IPS-15b (cell line): Measurements from ENCODE around the gene ZNF354C.

Experiments used
- H3K27me3 ChIP-seq: one replicate; pipeline ENCODE4 v1.6.1; 2013; ENCODE audit warnings: low read length; ENCODE audit not compliant: control insufficient read depth, insufficient read depth
- H3K36me3 ChIP-seq: one replicate; pipeline ENCODE4 v1.6.1; 2013; ENCODE audit warnings: low read length; ENCODE audit not compliant: control insufficient read depth, insufficient read depth
- H3K4me1 ChIP-seq: one replicate; pipeline ENCODE4 v1.6.1; 2013; ENCODE audit warnings: mild to moderate bottlenecking, low read length; ENCODE audit not compliant: control insufficient read depth, insufficient read depth
- H3K4me3 ChIP-seq: one replicate; pipeline ENCODE4 v1.5.1; 2013; ENCODE audit warnings: low read depth, low read length
- H3K9ac ChIP-seq: one replicate; pipeline ENCODE4 v1.6.1; 2013; ENCODE audit warnings: low read depth, mild to moderate bottlenecking, low read length
- H3K9me3 ChIP-seq: one replicate; pipeline ENCODE4 v1.6.1; 2013; ENCODE audit warnings: mild to moderate bottlenecking, low read length; ENCODE audit not compliant: control insufficient read depth, insufficient read depth

ZNF354C gene

GRCh38 chr5:179060116-179061008, at the start of gene ZNF354C:
Gene ZNF354C, plus strand, starts transcription at chr5:179060373. Its CDS starts 1,696 bp downstream, at chr5:179062069.
- no peaks in the 10 kb centered on the region for H3K27me3 ChIP-seq
- peak within 1 kb of the TSS; percentile 41 for H3K4me3 ChIP-seq
- no peaks in the 10 kb centered on the region for H3K36me3 ChIP-seq
- peaks cover 26% of the 10 kb centered on the region for H3K9me3 ChIP-seq
- H3K4me1 ChIP-seq = no peaks in the 10 kb centered on the region
- no peak within 1 kb of the TSS for H3K9ac ChIP-seq

DNA sequence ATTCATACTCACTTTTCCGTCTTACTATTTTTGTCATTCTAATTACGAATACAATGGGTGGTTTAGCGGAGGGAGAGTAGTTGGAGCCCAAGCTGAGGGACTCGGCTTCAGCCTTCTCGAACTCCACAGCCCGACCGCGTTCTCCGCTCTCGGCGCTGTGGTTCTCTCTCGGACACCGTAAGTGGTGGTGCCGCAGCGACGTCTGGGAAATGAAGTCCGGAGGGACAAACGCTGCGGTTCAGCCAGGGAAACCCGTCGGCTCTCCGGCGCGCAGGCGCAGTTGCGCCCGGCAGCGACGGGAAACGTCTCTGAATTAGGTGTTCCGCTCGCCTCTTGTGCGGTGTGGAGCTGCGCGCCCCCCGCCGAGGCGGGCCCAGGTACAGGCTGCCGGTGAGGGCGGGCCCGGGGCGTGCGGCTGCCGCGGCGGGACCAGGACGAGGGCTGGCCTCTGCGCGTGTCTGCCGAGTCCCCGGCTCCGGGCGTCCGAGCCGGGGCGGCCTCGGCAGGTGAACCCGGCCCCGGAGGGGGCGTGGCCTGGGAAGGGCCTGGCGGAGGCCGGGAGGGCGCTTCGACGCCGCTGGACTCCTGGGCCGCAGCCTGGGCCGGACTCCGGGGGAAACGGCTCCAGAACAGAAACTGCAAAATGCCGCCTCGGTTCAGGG, 36.5 kb upstream of the ZNF354C start, which contains the start of gene ZNF879:
Gene ZNF879, plus strand, starts transcription at position 277 of the 662 bp plus-strand sequence. CDS start 1,201 bp downstream, outside the sequence.
- H3K36me3 ChIP-seq = peaks cover 9% of the 10 kb centered on the region
- H3K4me1 ChIP-seq = no peaks in the 10 kb centered on the region
- H3K9ac ChIP-seq = peak within 1 kb of the TSS; percentile 73
- peaks cover 10% of the 10 kb centered on the region for H3K9me3 ChIP-seq
- no peaks in the 10 kb centered on the region for H3K27me3 ChIP-seq
- peak within 1 kb of the TSS; percentile 66 for H3K4me3 ChIP-seq

DNA sequence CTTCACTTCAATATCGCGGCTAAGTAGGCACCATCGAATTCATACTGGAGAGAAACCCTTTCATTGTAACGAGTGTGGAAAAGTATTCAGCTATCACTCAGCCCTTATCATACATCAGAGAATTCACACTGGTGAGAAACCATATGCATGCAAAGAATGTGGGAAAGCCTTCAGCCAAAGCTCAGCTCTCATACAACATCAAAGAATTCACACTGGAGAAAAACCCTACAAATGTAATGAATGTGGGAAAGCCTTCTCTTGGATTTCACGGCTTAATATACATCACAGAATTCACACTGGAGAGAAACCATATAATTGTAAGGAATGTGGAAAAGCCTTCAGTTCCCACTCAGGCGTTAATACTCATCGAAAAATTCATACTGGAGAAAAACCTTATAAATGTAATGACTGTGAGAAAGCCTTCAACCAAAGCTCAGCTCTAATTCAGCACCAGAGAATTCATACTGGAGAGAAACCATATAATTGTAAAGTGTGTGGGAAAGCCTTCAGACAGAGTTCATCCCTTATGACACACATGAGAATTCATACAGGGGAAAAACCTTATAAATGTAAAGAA, 27.1 kb upstream of the ZNF354C start:
- no peaks in the 10 kb centered on the region for H3K27me3 ChIP-seq
- no peak overlapping the region for H3K9ac ChIP-seq
- H3K4me1 ChIP-seq = no peaks in the 10 kb centered on the region
- H3K36me3 ChIP-seq = peaks cover 14% of the 10 kb centered on the region
- no peak overlapping the region for H3K4me3 ChIP-seq
- H3K9me3 ChIP-seq = peaks cover 27% of the 10 kb centered on the region

DNA sequence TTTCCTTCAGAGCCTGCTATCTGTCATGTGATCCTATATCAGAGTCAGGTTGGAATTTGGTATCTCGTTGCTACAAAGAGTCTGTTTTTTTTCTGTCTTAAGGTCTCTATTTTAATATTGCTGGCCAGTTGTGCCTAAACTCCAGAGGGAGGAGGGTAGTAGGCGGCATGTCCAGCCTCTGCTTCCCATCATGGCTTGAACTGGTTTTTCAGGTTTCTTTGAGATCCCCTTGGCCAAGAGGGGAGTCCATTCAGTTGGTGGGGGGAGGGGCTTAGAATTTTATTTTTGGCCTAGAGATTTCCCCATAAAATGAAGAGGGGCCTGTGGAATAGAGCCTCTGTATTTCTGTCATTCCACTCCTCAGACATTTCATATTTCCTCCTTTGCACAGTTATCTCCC, 15.4 kb upstream of the ZNF354C start:
- Histone ChIP-seq H3K36me3 (no peaks in the 10 kb centered on the region), H3K4me1 (no peaks in the 10 kb centered on the region), H3K9ac (no peak overlapping the region), H3K9me3 (peaks cover 22% of the 10 kb centered on the region), H3K27me3 (no peaks in the 10 kb centered on the region), H3K4me3 (no peak overlapping the region)

GRCh38 chr5:179051784-179052183, 8.4 kb upstream of the ZNF354C start:
- Histone ChIP-seq H3K27me3 (no peaks in the 10 kb centered on the region), H3K9me3 (peaks cover 5% of the 10 kb centered on the region), H3K4me3 (no peak overlapping the region), H3K36me3 (no peaks in the 10 kb centered on the region), H3K9ac (no peak overlapping the region), H3K4me1 (no peaks in the 10 kb centered on the region)

DNA sequence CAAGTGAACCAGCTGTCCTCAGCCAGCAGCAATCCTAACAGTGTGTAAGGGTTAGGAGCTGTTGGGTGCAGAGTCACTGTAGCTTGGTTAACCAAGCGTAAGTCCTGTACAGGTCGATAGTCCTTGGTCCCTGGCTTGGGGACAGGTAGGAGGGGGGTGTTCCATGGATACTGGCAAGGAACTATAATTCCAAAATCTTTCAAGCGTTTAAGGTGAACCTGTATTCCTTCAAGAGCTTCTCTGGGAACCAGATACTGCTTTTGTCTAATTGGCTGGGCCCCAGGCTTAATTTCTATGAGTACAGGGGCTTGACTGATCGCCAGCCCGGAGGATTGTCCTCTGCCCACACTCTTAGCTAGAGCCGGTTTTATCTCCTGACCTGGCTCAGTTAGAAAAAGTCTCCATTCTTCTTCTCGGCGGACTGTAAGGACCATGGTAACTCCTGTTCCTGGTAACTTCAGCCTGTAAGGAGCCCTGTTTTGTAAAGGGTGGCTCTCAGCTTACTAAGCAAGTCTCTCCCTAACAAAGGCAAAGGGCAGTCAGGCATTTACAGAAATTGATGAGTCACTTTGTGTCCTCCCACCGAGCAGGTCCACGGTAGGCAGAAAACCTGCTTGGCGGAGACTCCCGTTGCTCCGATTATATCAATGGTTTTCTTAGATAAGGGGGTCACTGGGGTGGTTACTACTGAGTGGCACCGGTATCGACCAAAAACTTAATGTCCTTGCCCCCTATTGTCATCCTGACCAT, 6.0 kb upstream of the ZNF354C start:
- no peak overlapping the region for H3K9ac ChIP-seq
- no peak overlapping the region for H3K4me3 ChIP-seq
- no peaks in the 10 kb centered on the region for H3K27me3 ChIP-seq
- no peaks in the 10 kb centered on the region for H3K36me3 ChIP-seq
- H3K4me1 ChIP-seq = no peaks in the 10 kb centered on the region
- peaks cover 2% of the 10 kb centered on the region for H3K9me3 ChIP-seq

- no peaks in the 10 kb centered on the region for H3K27me3 ChIP-seq
- H3K4me3 ChIP-seq = no peak overlapping the region
- no peaks in the 10 kb centered on the region for H3K4me1 ChIP-seq
- H3K9me3 ChIP-seq = peaks cover 6% of the 10 kb centered on the region
- no peaks in the 10 kb centered on the region for H3K36me3 ChIP-seq
- no peak overlapping the region for H3K9ac ChIP-seq
These were observed 5.3 kb upstream of the ZNF354C start for GRCh38 chr5:179054876-179055275.

DNA sequence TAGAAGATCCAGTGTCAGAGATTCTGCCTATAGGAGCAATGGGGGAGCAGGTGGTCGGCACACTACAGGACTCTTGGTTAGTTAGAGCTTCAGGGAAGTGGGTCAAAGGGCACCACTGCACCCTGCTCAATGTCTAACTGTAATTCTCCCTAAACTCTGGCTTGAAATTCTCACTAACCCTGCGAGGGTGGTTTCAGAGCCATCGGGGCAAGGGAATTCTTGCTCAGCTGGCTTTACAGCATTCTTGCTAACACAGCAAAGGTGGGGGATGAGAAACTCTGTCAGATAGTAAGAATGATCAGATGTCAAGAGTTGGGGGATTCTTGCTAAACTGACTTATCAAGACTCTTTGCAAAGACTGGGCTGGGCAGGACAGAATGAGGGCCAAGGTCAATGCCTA, 4.7 kb upstream of the ZNF354C start:
- no peaks in the 10 kb centered on the region for H3K36me3 ChIP-seq
- no peaks in the 10 kb centered on the region for H3K4me1 ChIP-seq
- H3K9ac ChIP-seq = no peak overlapping the region
- peaks cover 6% of the 10 kb centered on the region for H3K9me3 ChIP-seq
- H3K4me3 ChIP-seq = no peak overlapping the region
- H3K27me3 ChIP-seq = no peaks in the 10 kb centered on the region

DNA sequence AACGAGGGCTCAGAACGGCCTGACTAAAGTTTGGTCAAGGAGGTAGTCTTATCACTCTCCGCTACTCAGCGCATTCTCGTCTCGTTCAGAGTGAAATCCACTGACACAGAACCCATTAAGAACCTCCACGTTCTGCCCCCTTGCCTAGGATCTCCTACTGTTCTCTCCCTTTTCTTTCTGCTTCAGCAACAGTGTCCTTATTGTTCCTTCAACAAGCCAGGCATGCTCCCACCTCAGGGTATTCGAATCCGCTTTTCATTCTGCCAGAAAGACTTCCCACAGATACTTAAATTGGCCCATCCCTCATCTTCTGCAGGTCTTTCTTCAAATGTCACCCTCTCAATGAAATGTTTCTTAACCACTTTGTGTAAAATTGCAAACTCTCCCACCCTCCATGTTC, 4.3 kb upstream of the ZNF354C start:
- Histone ChIP-seq H3K9ac (no peak overlapping the region), H3K36me3 (no peaks in the 10 kb centered on the region), H3K9me3 (peaks cover 6% of the 10 kb centered on the region), H3K27me3 (no peaks in the 10 kb centered on the region), H3K4me1 (no peaks in the 10 kb centered on the region), H3K4me3 (no peak overlapping the region)

GRCh38 chr5:179061025-179061424, 852 bp downstream of the ZNF354C start:
- Histone ChIP-seq H3K9ac (no peak overlapping the region), H3K4me3 (peak overlapping the region; percentile 41), H3K4me1 (no peaks in the 10 kb centered on the region), H3K9me3 (peaks cover 26% of the 10 kb centered on the region), H3K36me3 (no peaks in the 10 kb centered on the region), H3K27me3 (no peaks in the 10 kb centered on the region)

DNA sequence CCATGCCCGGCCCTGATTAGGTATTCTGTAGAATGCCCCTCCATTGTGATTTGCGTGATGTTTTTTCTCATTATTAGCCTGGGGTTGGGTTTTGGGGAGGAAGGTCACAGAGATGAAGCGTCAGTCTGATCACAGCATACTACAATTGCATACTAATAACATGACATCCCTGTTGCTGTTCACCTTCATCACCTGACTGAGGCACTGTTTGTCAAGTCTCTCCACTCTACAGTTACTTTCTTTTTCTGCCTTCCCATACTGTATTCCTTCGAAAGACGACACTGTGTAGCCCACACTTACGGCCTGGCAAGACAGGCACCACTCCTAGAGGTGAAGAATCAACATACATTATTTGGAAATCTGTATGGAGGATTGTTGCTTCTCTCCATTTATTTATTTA, 5.5 kb downstream of the ZNF354C start:
- no peaks in the 10 kb centered on the region for H3K36me3 ChIP-seq
- peaks cover 23% of the 10 kb centered on the region for H3K9me3 ChIP-seq

More for the DNA sequence above, 5.5 kb downstream of the ZNF354C start:
- no peaks in the 10 kb centered on the region for H3K4me1 ChIP-seq
- H3K9ac ChIP-seq = no peak overlapping the region
- no peaks in the 10 kb centered on the region for H3K27me3 ChIP-seq
- no peak overlapping the region for H3K4me3 ChIP-seq
